Activated CD8-positive, alpha-beta T cell treated with anti-CD3 and anti-CD28 coated beads for 36 hours (primary cell): ENCODE measurements around the gene BTBD2. TPM values are rescaled to one million over a fixed set of nuclear protein-coding genes. Genes with fewer than 3 reads are reported as not detected.

Experiments used
- ATAC-seq: fragments of 200-7000 bp; cut with Tn5 transposase; one replicate; pipeline ENCODE4 v1.10.0; 2021; ENCODE audit warnings: mild to moderate bottlenecking, moderate library complexity
- CTCF ChIA-PET: fragments of 350-600 bp; sonication (Branson Sonifier 250); formaldehyde crosslinking; loops from one replicate; lab custom pipeline; 2021; ENCODE audit warnings: antibody characterized with exemption; lab: Charles Lee
- POLR2A ChIA-PET: fragments of 350-600 bp; sonication (Branson Sonifier 250); formaldehyde crosslinking; loops from one replicate; lab custom pipeline; 2021; ENCODE audit warnings: antibody characterized with exemption; lab: Charles Lee
- DNase-seq: peaks from one replicate; pipeline ENCODE4 v3.0.0-alpha.2; 2020
- H3K27ac Mint-ChIP-seq: one replicate; pipeline ENCODE4 v1.8.0; 2021; ENCODE audit warnings: mild to moderate bottlenecking, mixed read lengths
- H3K27me3 Mint-ChIP-seq: one replicate; pipeline ENCODE4 v1.8.0; 2021; ENCODE audit warnings: mixed read lengths
- H3K36me3 Mint-ChIP-seq: one replicate; pipeline ENCODE4 v1.8.0; 2021; ENCODE audit warnings: low read depth, mixed read lengths
- H3K4me1 Mint-ChIP-seq: one replicate; pipeline ENCODE4 v1.8.0; 2021; ENCODE audit warnings: low read depth, mixed read lengths
- H3K4me3 Mint-ChIP-seq: one replicate; pipeline ENCODE4 v1.8.0; 2021; ENCODE audit warnings: mild to moderate bottlenecking, moderate library complexity, mixed read lengths
- H3K9me3 Mint-ChIP-seq: one replicate; pipeline ENCODE4 v1.8.0; 2021; ENCODE audit warnings: mixed read lengths
- intact Hi-C: fragments of 100-400 bp; cut with micrococcal nuclease; formaldehyde crosslinking; loops from one replicate; pipeline ENCODE4 v1.10.0; 2022
- total RNA-seq, 2 experiments: library from RNA; stranded (reverse); gene quantifications; one replicate each; pipeline ENCODE4 v1.2.3, GENCODE V29; 2021
- TF ChIP-seq, protein P1 (sequence below): fragments of 200-600 bp; IDR thresholded peaks from one replicate; pipeline ENCODE4 v1.8.0; 2022; ENCODE audit warnings: antibody characterized with exemption, mild to moderate bottlenecking

Gene BTBD2
- total RNA-seq, 2 experiments from 2014 or later = 36.5 to 44.6 TPM

DNA sequence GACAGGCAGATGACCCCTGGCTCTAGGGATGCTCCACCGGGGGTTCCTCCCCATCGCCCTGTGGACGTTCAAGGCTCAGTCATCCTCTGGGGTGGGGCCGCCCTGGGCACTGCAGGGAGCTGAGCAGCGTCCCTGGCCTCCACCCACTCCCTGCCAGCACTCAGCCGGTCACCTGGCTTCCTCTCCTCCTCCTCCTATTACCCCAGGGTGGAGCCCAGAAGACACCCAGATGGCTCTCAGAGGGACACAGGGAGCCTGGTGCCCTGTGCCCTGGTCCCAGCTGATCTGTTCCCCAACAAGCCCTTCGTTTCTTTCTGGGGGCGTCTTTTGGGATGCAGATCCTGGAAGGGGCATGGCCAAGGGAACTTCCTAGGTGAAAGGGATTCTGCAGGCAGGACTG is 39.2 kb upstream of the BTBD2 start:
- TF ChIP-seq, protein P1, sequence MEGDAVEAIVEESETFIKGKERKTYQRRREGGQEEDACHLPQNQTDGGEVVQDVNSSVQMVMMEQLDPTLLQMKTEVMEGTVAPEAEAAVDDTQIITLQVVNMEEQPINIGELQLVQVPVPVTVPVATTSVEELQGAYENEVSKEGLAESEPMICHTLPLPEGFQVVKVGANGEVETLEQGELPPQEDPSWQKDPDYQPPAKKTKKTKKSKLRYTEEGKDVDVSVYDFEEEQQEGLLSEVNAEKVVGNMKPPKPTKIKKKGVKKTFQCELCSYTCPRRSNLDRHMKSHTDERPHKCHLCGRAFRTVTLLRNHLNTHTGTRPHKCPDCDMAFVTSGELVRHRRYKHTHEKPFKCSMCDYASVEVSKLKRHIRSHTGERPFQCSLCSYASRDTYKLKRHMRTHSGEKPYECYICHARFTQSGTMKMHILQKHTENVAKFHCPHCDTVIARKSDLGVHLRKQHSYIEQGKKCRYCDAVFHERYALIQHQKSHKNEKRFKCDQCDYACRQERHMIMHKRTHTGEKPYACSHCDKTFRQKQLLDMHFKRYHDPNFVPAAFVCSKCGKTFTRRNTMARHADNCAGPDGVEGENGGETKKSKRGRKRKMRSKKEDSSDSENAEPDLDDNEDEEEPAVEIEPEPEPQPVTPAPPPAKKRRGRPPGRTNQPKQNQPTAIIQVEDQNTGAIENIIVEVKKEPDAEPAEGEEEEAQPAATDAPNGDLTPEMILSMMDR = no peak
- H3K4me3 Mint-ChIP-seq = no peak overlapping the region
- peaks cover 56% of the 10 kb centered on the region for H3K4me1 Mint-ChIP-seq
- intact Hi-C loops = loop anchor here (5.0 kb wide), 1 partner anchor 33 kb away; no protein-coding TSS in a partner anchor
- H3K27ac Mint-ChIP-seq = peak overlapping the region; percentile 77
- peaks cover 3% of the 10 kb centered on the region for H3K36me3 Mint-ChIP-seq
- H3K9me3 Mint-ChIP-seq = no peaks in the 10 kb centered on the region
- no peaks in the 10 kb centered on the region for H3K27me3 Mint-ChIP-seq
- ChIA-PET CTCF (no interaction called here), POLR2A (interaction anchor here (1.3 kb wide), 1 partner anchor 15 kb away, joined by 5 read pairs; no protein-coding TSS in a partner anchor)
- no peak for DNase-seq
- no peak for ATAC-seq

DNA sequence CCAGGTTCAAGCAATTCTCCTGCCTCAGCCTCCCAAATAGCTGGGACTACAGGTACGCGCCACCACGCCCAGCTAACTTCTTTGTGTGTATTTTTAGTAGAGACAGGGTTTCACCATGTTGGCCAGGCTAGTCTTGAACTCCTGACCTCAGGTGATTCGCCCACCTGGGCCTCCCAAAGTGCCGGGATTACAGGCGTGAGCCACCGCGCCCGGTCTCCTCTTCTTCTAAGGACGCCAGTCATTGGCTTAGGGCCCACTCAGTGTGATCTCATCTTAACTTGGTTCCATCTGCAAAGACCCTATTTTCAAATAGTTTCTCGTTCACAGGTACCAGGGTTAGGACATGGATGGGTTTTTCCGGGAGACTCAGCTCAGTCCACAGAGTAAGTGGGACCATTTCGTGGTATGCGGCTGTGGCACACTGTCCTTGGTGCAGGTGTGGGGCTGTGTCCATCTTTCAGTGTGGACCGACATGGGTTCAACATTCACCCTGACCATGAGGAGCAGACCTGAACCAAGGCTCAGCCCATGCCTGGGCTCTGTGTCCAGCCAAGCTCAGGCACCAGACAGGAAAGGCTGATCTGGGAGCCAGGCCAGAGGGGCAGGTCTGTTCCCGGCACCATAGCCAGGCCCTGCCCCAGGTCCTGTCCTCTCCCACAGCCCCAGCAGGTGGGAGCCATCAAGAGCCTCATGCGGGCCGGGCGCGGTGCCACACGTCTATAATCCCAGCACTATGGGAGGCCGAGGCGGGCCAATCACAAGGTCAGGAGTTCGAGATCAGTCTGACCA is 38.3 kb upstream of the BTBD2 start:
- ChIA-PET POLR2A (interaction anchor here (1.0 to 3.3 kb wide), 4 partner anchors 12 to 37 kb away, joined by 4 to 58 read pairs (median 4); no protein-coding TSS in a partner anchor), CTCF (interaction anchor here (3.1 kb wide), 1 partner anchor 16 kb away, joined by 18 read pairs; no protein-coding TSS in a partner anchor)
- ATAC-seq (no peak), DNase-seq (no peak)
- TF ChIP-seq, protein P1 = no peak
- Mint-ChIP-seq H3K27ac (peak overlapping the region; percentile 96), H3K36me3 (peaks cover 10% of the 10 kb centered on the region), H3K9me3 (no peaks in the 10 kb centered on the region), H3K4me3 (no peak overlapping the region), H3K27me3 (no peaks in the 10 kb centered on the region), H3K4me1 (peaks cover 58% of the 10 kb centered on the region)
- intact Hi-C loops = loop anchor here (5.0 kb wide), 1 partner anchor 34 kb away; no protein-coding TSS in a partner anchor

DNA sequence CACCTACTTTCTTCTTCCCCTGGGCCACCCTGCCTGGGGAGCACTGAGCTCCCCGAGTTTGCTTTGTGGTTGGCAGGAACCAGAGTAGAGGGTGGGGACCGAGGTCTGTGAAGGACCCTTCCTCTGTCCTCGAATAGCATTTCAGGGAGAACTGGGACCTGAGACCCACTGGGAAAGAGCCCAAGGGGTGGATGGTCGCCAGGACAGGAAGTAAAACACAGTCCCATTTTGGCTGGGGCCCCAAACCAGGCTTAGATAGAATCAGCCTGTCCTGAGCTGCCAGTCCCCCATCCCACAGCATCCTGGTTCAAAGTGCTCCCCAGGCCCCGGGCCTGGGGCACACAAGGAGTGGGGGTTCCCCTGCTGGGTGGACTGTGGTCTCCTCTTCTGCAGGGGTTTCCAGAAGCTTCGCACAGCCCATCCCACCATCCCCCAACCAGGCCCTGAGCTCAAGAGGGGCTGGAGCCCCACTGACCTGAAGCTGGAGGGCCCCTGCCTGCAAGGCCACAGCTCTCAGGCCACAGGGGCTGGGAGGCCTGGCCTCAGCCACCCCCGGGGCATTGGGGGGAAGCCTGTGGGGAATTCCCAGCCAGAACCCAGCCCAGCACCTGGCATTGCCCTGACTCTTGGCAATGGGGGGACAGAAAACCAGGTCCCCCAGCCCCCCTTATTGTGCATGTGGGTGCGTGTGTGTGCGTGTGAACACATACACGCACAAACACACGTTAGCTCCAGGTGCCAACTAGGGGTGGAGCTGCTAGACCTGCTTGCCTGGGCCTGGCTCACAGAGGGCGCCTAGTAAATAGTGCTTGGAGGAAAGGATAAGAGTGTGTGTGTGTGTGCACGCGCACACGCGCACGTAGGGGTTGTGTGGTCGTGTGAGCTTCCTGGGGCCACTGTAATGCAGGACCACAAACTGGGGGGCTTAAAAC is 36.5 kb upstream of the BTBD2 start:
- ChIA-PET CTCF (interaction anchor here (0.9 to 3.1 kb wide), 11 partner anchors 9 to 177 kb away, joined by 3 to 18 read pairs (median 4); no protein-coding TSS in a partner anchor), POLR2A (interaction anchor here (0.6 to 3.3 kb wide), 19 partner anchors 9 to 146 kb away, joined by 3 to 58 read pairs (median 6); partner anchors contain the start of genes ADAT3, IZUMO4, MOB3A and SCAMP4)
- ATAC-seq (peak; percentile 43), DNase-seq (peak; percentile 86)
- peaks cover 56% of the 10 kb centered on the region for H3K4me1 Mint-ChIP-seq
- peak overlapping the region; percentile 96 for H3K27ac Mint-ChIP-seq
- intact Hi-C loops = loop anchor here (5.0 kb wide), 1 partner anchor 35 kb away; no protein-coding TSS in a partner anchor
- peak overlapping the region; percentile 72 for H3K4me3 Mint-ChIP-seq
- peaks cover 14% of the 10 kb centered on the region for H3K36me3 Mint-ChIP-seq
- TF ChIP-seq, protein P1 = no peak
- H3K9me3 Mint-ChIP-seq = no peaks in the 10 kb centered on the region
- H3K27me3 Mint-ChIP-seq = no peaks in the 10 kb centered on the region

DNA sequence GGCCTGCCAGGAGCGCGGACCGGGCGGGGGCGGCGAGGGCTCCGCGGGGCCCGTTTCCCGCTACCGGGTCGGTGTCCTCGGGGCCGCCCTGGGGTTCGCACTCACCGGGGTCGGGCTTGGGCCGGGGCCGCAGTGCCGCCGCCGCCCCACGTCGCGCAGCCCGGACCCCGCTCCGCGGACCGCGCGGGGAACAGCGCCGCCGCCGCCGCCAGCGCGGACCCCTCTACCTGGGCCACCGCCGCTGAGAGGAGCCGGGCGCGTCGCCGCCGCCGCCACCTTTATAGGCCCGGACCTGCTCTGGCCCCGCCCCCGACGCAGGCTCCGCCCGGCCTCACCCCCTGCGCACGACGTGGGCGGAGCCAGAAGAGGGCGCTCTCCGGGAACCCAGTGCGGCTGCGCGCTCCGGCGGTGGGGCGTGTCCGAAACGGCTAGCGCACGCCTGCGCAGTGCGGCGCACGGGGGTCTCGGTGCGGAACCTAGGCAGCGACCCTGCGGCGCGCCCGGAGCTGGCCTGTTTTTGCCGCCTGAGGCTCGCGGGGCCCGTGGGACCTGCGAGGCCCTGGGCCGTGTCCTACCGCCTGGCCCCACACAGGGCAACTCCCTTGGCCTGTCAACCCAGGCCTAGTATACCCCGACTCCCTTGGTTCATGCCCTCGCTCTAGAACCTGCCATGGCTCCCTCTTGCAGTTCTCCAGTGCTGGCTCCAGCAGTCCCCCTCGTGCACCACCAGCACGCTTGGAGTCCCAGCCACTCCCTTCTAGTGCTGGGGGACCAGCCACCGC is 35.7 kb upstream of the BTBD2 start, which contains the start of gene MKNK2:
TSS of gene MKNK2 (minus strand) at position 254 of the 782 bp plus-strand sequence. CDS start 393 bp downstream, outside the sequence.
- intact Hi-C loops = loop anchor here (5.0 kb wide), 1 partner anchor 36 kb away; no protein-coding TSS in a partner anchor
- H3K4me3 Mint-ChIP-seq = peak within 1 kb of the TSS; percentile 83
- ChIA-PET POLR2A (interaction anchor here (0.6 to 3.3 kb wide), 16 partner anchors 10 to 145 kb away, joined by 3 to 58 read pairs (median 6); partner anchors contain the start of genes ADAT3, IZUMO4, MOB3A and SCAMP4), CTCF (interaction anchor here (0.9 to 3.1 kb wide), 10 partner anchors 9 to 176 kb away, joined by 3 to 18 read pairs (median 4); no protein-coding TSS in a partner anchor)
- DNase-seq (peak; percentile 95), ATAC-seq (peak; percentile 75)
- peaks cover 14% of the 10 kb centered on the region for H3K36me3 Mint-ChIP-seq
- TF ChIP-seq, protein P1 = peak; percentile 49
- H3K27me3 Mint-ChIP-seq = no peaks in the 10 kb centered on the region
- peaks cover 52% of the 10 kb centered on the region for H3K4me1 Mint-ChIP-seq
- peak within 1 kb of the TSS; percentile 96 for H3K27ac Mint-ChIP-seq
- no peaks in the 10 kb centered on the region for H3K9me3 Mint-ChIP-seq
